ENCODE data around the gene RIMKLB.

RIMKLB gene

DNA sequence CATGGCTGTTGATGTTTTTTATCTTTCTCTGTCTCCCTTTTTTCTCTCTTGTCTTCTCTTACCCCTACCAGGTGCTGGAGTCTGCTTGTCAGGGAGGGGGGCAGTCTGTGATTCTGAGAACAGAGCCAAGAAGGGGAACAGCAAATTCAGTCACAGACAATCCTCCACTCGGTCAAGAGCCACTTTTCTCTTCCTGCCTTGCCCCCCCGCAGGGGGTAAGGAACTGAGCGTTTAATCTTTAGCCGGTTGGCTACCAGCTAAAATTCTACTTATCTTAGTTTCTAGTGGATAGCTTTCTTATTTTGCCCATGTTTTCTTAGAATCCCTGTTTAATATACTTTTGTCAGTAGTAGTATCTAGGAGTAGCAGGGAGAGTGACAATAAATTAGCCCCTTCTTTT, 1.9 kb downstream of the RIMKLB start:
- TF ChIP-seq, protein P1, sequence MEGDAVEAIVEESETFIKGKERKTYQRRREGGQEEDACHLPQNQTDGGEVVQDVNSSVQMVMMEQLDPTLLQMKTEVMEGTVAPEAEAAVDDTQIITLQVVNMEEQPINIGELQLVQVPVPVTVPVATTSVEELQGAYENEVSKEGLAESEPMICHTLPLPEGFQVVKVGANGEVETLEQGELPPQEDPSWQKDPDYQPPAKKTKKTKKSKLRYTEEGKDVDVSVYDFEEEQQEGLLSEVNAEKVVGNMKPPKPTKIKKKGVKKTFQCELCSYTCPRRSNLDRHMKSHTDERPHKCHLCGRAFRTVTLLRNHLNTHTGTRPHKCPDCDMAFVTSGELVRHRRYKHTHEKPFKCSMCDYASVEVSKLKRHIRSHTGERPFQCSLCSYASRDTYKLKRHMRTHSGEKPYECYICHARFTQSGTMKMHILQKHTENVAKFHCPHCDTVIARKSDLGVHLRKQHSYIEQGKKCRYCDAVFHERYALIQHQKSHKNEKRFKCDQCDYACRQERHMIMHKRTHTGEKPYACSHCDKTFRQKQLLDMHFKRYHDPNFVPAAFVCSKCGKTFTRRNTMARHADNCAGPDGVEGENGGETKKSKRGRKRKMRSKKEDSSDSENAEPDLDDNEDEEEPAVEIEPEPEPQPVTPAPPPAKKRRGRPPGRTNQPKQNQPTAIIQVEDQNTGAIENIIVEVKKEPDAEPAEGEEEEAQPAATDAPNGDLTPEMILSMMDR (IDR thresholded peaks at IDR 0.05; ENCODE audit: low read depth, low read length, missing control alignments): no peak
- Histone ChIP-seq H3K27ac (no peak overlapping the region), H3K4me3 (ENCODE audit: low read depth, low read length) (no peak overlapping the region)

DNA sequence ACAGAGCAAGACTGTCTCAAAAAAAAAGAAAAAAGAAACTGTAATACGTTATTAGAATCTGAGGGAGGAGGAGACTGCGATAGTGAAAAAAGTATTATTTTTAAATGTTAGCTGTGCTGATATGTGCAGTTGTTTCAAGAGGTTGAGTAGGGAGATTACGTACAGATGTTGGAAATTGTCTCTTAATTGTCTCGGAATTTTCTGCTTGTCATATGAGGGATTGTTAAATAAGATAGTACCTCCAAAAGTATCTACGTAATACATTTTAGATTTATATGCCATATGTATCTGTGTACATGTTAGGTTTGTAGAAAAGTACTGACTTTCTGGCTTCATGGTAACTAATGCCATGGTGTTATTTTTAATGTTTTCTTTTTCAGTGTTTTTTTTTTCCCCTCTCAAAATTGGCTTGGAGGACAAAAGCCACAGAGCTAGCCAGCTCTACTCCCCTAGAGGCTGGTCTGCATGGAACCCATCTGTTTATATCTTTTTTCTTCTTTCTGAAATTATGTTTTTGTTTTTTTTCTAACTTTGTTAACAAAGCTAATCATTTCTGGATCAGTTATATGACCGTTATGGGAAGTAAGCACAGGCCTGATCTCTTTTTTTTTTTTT, 3.4 kb downstream of the RIMKLB start:
- Histone ChIP-seq H3K4me3 (ENCODE audit: low read depth, low read length) (no peak overlapping the region), H3K36me3 (replicated peaks) (no peaks in the 10 kb centered on the region), H3K27ac (no peak overlapping the region), H3K27me3 (replicated peaks) (no peaks in the 10 kb centered on the region)
- in situ Hi-C loops (cut with HindIII; ENCODE audit: low pct_ligation_motif_present, low sequenced_read_pairs): no loop called here
- no peak for DNase-seq
- TF ChIP-seq, protein P1 (IDR thresholded peaks at IDR 0.05; ENCODE audit: low read depth, low read length, missing control alignments): no peak

More for the DNA sequence above, 1.9 kb downstream of the RIMKLB start:
- in situ Hi-C loops (cut with HindIII; ENCODE audit: low pct_ligation_motif_present, low sequenced_read_pairs): no loop called here
- H3K27me3 ChIP-seq (replicated peaks): no peaks in the 10 kb centered on the region
- no peak for DNase-seq
- H3K36me3 ChIP-seq (replicated peaks): no peaks in the 10 kb centered on the region

DNA sequence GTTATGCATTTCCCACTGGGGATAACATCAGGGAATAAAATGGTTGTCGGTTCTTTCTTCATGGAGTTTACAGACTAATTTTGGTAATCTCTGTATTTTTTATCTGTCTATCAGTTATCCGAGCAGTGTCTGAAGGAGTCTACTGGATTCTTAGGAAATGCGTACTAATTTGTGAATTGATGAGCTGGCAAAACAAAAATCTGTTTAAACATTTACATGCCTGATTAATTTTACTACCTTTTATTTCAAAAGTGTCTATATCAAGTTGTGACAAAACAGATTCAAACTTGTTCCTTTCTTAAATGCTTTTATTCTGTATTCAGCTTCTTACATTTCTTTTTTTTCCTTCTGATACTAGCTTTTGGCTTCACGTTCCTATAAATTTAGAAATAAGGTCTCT, 4.4 kb downstream of the RIMKLB start:
- no peaks in the 10 kb centered on the region for H3K36me3 ChIP-seq (replicated peaks)
- no peak for DNase-seq
- TF ChIP-seq, protein P1 (IDR thresholded peaks at IDR 0.05; ENCODE audit: low read depth, low read length, missing control alignments): no peak
- no peak overlapping the region for H3K4me3 ChIP-seq (ENCODE audit: low read depth, low read length)
- in situ Hi-C loops (cut with HindIII; ENCODE audit: low pct_ligation_motif_present, low sequenced_read_pairs): no loop called here
- H3K27me3 ChIP-seq (replicated peaks): no peaks in the 10 kb centered on the region
- H3K27ac ChIP-seq: no peak overlapping the region

DNA sequence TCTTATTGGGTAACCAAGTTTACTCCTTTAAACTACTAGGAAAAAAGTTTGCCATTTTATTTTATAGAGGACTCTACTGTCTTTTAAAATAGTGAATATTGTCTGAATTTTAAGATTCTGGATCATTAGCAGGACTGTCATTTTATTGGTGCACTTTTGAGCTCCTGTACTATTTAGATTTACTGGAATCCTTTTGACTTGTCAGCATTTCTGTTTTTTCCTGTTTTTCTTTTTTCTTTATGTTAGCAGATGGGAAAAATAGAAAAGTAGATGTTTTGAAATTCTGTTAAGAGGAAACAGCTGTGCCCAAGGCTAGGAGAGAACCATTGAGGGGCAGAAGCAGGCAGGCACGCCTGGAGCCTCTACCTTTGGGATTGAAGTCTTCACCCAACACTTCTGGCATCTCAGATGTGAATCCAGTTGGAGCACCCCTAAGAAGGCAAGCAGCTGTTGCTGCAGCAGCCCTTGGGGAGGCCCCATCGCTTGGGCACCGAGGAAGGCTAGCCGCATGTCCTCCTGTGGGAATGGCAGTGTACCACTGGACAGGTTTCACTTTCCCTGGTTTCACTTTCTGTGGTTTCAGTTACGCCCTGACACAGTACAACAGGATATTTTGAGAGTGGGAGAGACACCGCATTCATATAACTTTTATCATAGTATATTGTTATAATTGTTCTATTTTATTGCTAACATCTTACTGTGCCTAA, 11.5 kb downstream of the RIMKLB start:
- H3K27me3 ChIP-seq (replicated peaks): no peaks in the 10 kb centered on the region
- DNase-seq: no peak
- H3K27ac ChIP-seq: no peak overlapping the region
- in situ Hi-C loops (cut with HindIII; ENCODE audit: low pct_ligation_motif_present, low sequenced_read_pairs): no loop called here
- no peak overlapping the region for H3K4me3 ChIP-seq (ENCODE audit: low read depth, low read length)
- no peaks in the 10 kb centered on the region for H3K36me3 ChIP-seq (replicated peaks)
- TF ChIP-seq, protein P1 (IDR thresholded peaks at IDR 0.05; ENCODE audit: low read depth, low read length, missing control alignments): no peak

DNA sequence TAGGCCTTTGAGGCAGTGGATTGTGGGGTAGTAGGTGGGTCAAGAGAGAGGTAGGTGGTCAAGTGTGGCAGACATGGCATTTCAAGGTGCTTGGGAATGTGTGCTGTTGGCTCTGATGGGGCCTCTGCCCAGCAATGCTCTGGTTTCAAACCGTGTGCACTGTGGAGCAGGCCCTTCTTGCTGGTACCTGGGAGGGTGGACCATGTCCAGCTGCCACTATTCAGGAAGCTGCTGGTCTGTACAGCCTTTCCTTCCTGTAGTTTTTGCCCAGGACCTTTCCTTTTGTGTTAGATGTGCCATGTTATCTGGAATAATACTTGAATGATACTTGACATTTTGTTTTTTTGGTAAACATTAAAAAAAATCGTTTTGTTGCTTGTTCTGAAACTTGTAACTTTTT, 14.8 kb downstream of the RIMKLB start:
- TF ChIP-seq, protein P1 (IDR thresholded peaks at IDR 0.05; ENCODE audit: low read depth, low read length, missing control alignments): no peak
- H3K36me3 ChIP-seq (replicated peaks): no peaks in the 10 kb centered on the region
- H3K27ac ChIP-seq: no peak overlapping the region
- no peak for DNase-seq
- no peak overlapping the region for H3K4me3 ChIP-seq (ENCODE audit: low read depth, low read length)
- no peaks in the 10 kb centered on the region for H3K27me3 ChIP-seq (replicated peaks)
- in situ Hi-C loops (cut with HindIII; ENCODE audit: low pct_ligation_motif_present, low sequenced_read_pairs): no loop called here

Data from brain microvascular endothelial cell (primary cell).